Transverse colon (tissue), 4 donors: ENCODE data around the gene GPR39. TPM values are rescaled to one million over a fixed set of nuclear protein-coding genes. Genes with fewer than 3 reads are reported as not detected.

Experiments
- DNase-seq: peaks from one replicate; pipeline ENCODE4 v3.0.0-alpha.2; 2019
- H3K27ac ChIP-seq, 4 donors: fragments of 200-600 bp; sonication (generic); 2 replicates each; pipeline ENCODE4 v1.5.1; 2016 to 2018; ENCODE audit warnings: inconsistent platforms in 4 of 4
- H3K27me3 ChIP-seq: fragments of 200-600 bp; sonication (generic); 2 replicates; pipeline ENCODE4 v1.5.1; 2017; ENCODE audit warnings: inconsistent platforms
- H3K36me3 ChIP-seq, 4 donors: fragments of 200-600 bp; sonication (generic); 2 replicates each; pipeline ENCODE4 v1.5.1; 2017 to 2019; ENCODE audit warnings: inconsistent platforms in 4 of 4
- H3K4me1 ChIP-seq, 4 donors: fragments of 200-600 bp; sonication (generic); 2 replicates each; pipeline ENCODE4 v1.5.1; 2017 to 2020; ENCODE audit warnings: inconsistent platforms in 4 of 4
- H3K4me3 ChIP-seq, 4 donors: fragments of 200-600 bp; sonication (generic); 1 replicate in 1 of 4; 2 replicates in 3 of 4; pipeline versions ENCODE4 v1.5.1 to v1.6.1; 2017 to 2019; ENCODE audit warnings: inconsistent platforms in 4 of 4
- H3K9me3 ChIP-seq, 2 donors: fragments of 200-600 bp; sonication (generic); 2 replicates each; pipeline ENCODE4 v1.5.1; 2017 to 2019; ENCODE audit warnings: inconsistent platforms in 2 of 2
- EP300 ChIP-seq: sonication (generic); formaldehyde crosslinking; IDR thresholded peaks from one replicate; pipeline ENCODE4 v1.6.1; 2017; ENCODE audit warnings: antibody characterized with exemption, low read depth
- POLR2A ChIP-seq: fragments of 450-650 bp; IDR thresholded peaks from one replicate; pipeline ENCODE4 v1.6.1; 2016; ENCODE audit warnings: antibody characterized with exemption, mild to moderate bottlenecking, moderate library complexity
- POLR2AphosphoS5 ChIP-seq, 3 donors: sonication (generic); formaldehyde crosslinking; IDR thresholded peaks; one replicate each; pipeline ENCODE4 v1.6.1; 2016; ENCODE audit warnings: antibody characterized with exemption in 3 of 3
- WGBS, 2 donors: methylation state at CpG; one replicate each; pipeline ENCODE4 v1.1.5; 2018; ENCODE audit warnings: low coverage in 1 of 2; 5-methylcytosine and 5-hydroxymethylcytosine counted together
- in situ Hi-C, 4 donors: fragments of 200-750 bp; cut with MboI; loops; one replicate each; pipeline versions ENCODE4 v1.15.0 to v1.15.1; 2017; ENCODE audit warnings: low sequenced_read_pairs in 3 of 4, low pct_ligation_motif_present in 1 of 4, low pct_unique_long_range_greater_than_20kb in 1 of 4
- intact Hi-C: fragments of 100-400 bp; cut with DNase I; formaldehyde crosslinking; loops from one replicate; pipeline ENCODE4 v1.15.1; 2023; ENCODE audit warnings: low total_unique reads
- total RNA-seq, 4 donors: library from RNA; depleted of rRNA; stranded (reverse); fragments of >200 nt; gene quantifications; one replicate each; pipeline ENCODE4 v1.1.0, GENCODE V29; 2016
- TF ChIP-seq, protein P1 (sequence below), 5 experiments: fragments of 200-600 bp in 3 of 5; fragments of 450-650 bp in 2 of 5; sonication (generic) in 3 of 5; IDR thresholded peaks; 1 replicate in 2 of 5; 2 replicates in 3 of 5; pipeline ENCODE4 v1.5.1; 2016 to 2017; ENCODE audit warnings: antibody characterized with exemption in 5 of 5, inconsistent platforms in 3 of 5, mild to moderate bottlenecking in 2 of 5, moderate library complexity in 1 of 5

The GPR39 gene
- total RNA-seq, 4 donors from 2014 or later, result 26.3 to 85.3 (median 39.6) TPM

DNA sequence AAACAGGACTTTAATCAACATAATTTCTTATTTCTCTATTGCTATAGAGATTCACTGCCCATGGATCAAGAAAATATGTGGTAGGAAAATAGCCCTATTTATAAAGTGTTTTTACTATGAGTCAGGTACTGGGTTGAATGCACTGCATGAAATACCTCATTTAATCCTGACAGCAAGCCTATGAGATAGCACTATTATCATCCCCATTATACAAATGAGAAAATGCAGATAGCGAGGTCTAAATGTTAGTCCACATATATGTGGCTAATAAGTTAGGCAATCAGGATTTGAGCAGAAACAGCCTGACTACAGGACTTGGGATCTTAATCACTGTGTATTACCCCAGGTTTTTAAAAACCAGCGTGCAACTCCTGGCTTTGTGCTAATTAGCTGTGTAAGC lies 261.9 kb downstream of the GPR39 start:
- no peaks in the 10 kb centered on the region for H3K9me3 ChIP-seq
- no peaks in the 10 kb centered on the region for H3K36me3 ChIP-seq
- no peak overlapping the region for H3K27ac ChIP-seq
- TF ChIP-seq, protein P1, sequence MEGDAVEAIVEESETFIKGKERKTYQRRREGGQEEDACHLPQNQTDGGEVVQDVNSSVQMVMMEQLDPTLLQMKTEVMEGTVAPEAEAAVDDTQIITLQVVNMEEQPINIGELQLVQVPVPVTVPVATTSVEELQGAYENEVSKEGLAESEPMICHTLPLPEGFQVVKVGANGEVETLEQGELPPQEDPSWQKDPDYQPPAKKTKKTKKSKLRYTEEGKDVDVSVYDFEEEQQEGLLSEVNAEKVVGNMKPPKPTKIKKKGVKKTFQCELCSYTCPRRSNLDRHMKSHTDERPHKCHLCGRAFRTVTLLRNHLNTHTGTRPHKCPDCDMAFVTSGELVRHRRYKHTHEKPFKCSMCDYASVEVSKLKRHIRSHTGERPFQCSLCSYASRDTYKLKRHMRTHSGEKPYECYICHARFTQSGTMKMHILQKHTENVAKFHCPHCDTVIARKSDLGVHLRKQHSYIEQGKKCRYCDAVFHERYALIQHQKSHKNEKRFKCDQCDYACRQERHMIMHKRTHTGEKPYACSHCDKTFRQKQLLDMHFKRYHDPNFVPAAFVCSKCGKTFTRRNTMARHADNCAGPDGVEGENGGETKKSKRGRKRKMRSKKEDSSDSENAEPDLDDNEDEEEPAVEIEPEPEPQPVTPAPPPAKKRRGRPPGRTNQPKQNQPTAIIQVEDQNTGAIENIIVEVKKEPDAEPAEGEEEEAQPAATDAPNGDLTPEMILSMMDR (IDR thresholded peaks at IDR 0.05), result no peak
- TF ChIP-seq EP300 (no peak), POLR2AphosphoS5 (IDR thresholded peaks at IDR 0.05) (no peak), POLR2A (no peak)
- no peaks in the 10 kb centered on the region for H3K4me1 ChIP-seq
- intact Hi-C loops, result no loop called here
- no peak for DNase-seq
- WGBS, 2 donors, result 98 to 100% methylated on average over 1 to 2 of the region's 2 CpGs
- no peak overlapping the region for H3K4me3 ChIP-seq
- H3K27me3 ChIP-seq, result no peaks in the 10 kb centered on the region
- in situ Hi-C loops, result no loop called here

DNA sequence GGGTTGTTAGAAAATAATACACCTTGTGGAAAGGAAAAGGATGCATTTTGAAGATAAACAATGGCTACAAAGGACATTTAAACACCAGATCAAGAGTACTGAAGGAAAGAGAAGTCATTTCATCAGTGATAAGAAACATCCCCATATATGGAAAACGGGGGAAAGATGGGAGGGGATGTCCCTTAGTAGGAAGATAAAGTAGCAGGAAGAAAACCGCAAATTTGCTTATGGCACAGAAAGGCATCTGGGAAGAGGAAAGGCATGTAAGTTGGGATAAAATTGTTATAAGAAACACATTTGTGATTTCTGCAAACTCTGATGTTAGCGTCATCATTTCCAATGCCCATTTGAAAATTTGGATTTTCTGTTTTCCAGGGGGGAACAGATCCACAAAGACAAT lies 263.9 kb downstream of the GPR39 start:
- no peaks in the 10 kb centered on the region for H3K9me3 ChIP-seq
- H3K27ac ChIP-seq, result no peak overlapping the region
- no peaks in the 10 kb centered on the region for H3K36me3 ChIP-seq
- WGBS, 2 donors, result 73 to 78% methylated on average over 3 of the region's 3 CpGs
- H3K4me3 ChIP-seq, result no peak overlapping the region
- no peak for TF ChIP-seq POLR2AphosphoS5 (IDR thresholded peaks at IDR 0.05)
- no peak for TF ChIP-seq EP300
- no peak for TF ChIP-seq POLR2A
- TF ChIP-seq, protein P1 (IDR thresholded peaks at IDR 0.05), result no peak
- intact Hi-C loops, result no loop called here
- H3K27me3 ChIP-seq, result no peaks in the 10 kb centered on the region
- DNase-seq, result no peak
- in situ Hi-C loops, result no loop called here
- H3K4me1 ChIP-seq, result no peaks in the 10 kb centered on the region

DNA sequence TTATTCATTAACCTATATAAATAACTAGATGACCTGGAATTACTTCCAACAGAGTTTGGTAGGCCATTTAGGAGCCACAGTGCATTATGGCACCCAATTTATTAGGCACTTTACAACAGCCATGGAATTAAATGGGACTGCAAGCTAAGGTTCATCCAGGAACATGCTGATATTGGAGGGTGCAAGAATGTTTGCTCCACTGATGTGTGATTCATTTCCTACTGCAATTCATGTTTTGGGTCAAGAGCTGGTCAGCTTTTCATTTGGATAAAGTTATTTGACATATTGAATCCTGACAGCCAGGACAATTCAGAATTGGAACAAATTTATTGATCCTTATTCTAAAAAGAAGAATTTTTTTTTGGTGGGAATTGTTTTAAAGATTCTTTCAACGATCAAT lies 265.2 kb downstream of the GPR39 start:
- Histone ChIP-seq H3K27me3 (no peaks in the 10 kb centered on the region), H3K27ac (no peak overlapping the region), H3K4me3 (no peak overlapping the region), H3K9me3 (no peaks in the 10 kb centered on the region), H3K4me1 (no peaks in the 10 kb centered on the region), H3K36me3 (no peaks in the 10 kb centered on the region)
- intact Hi-C loops (no loop called here), in situ Hi-C loops (no loop called here)
- TF ChIP-seq, protein P1 (IDR thresholded peaks at IDR 0.05), result no peak
- TF ChIP-seq EP300 (no peak), POLR2A (no peak), POLR2AphosphoS5 (IDR thresholded peaks at IDR 0.05) (no peak)
- WGBS, 2 donors, result 42 to 43% methylated on average over 1 of the region's 1 CpG
- DNase-seq, result no peak

DNA sequence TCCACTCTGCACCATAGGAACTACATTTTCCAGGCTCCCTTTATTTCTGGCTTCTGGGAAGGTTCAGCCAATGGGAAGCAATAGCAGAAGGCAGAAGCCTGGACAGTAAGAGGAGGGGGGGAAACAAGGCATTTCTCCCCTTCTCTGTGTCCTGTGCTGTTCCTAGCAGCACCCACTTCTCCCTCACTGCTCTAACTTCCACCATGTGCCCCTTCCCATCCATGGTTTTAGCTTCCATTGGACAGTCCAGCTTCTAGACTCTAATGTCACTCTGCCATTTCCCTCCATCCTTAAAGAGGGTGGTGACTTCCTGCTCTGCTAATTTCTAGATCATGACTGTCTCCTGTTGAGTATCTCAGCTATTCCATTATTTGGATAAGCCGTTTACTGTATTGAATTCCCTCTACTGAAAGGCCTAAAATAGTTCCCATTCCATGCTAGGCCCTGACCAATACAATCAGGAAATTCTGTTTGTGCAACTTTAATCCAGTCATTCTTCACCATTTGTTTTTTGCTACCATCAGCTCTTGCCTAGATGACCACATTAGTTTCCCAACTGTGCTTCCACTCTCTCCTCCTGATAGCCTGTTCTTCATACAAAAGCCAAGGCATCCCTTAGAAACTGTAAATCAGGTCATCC lies 274.2 kb downstream of the GPR39 start:
- H3K36me3 ChIP-seq, result no peaks in the 10 kb centered on the region
- intact Hi-C loops (no loop called here), in situ Hi-C loops (no loop called here)
- H3K4me3 ChIP-seq, result no peak overlapping the region
- H3K9me3 ChIP-seq, result no peaks in the 10 kb centered on the region
- DNase-seq, result no peak
- no peaks in the 10 kb centered on the region for H3K27me3 ChIP-seq
- no peak for TF ChIP-seq POLR2A
- TF ChIP-seq, protein P1 (IDR thresholded peaks at IDR 0.05), result no peak
- no peak for TF ChIP-seq EP300
- no peak for TF ChIP-seq POLR2AphosphoS5 (IDR thresholded peaks at IDR 0.05)
- H3K27ac ChIP-seq, result no peak overlapping the region
- no peaks in the 10 kb centered on the region for H3K4me1 ChIP-seq
- WGBS, 2 donors, result 66 to 100% methylated on average over 1 of the region's 1 CpG
